Neuronal stem cell (in vitro differentiated cells): ENCODE results near the gene LMF1.
"Not testable (repeated sequence)": the region's sequence is repeated elsewhere in the genome, so short reads cannot be mapped to it uniquely, and the experiment has no call there.

Experiments
- DNase-seq: peaks from one replicate; pipeline ENCODE4 v3.0.0-alpha.2; 2013; ENCODE audit warnings: low spot score
- H2AFZ ChIP-seq: one replicate; pipeline ENCODE4 v1.6.1; 2013; ENCODE audit warnings: mild to moderate bottlenecking, low read length, inconsistent platforms
- H2AK5ac ChIP-seq: 2 replicates; pipeline ENCODE4 v1.6.1; 2013; ENCODE audit warnings: low read depth, mild to moderate bottlenecking, inconsistent platforms, low read length, moderate library complexity, mixed read lengths
- H2BK120ac ChIP-seq: 2 replicates; pipeline ENCODE4 v1.6.1; 2013; ENCODE audit warnings: low read depth, mild to moderate bottlenecking, inconsistent platforms, low read length, moderate library complexity, mixed read lengths
- H2BK12ac ChIP-seq: one replicate; pipeline ENCODE4 v1.6.1; 2013; ENCODE audit warnings: low read length, inconsistent platforms
- H2BK15ac ChIP-seq: 2 replicates; pipeline ENCODE4 v1.6.1; 2013; ENCODE audit warnings: mild to moderate bottlenecking, low read length, inconsistent platforms, mixed read lengths
- H2BK5ac ChIP-seq: one replicate; pipeline ENCODE4 v1.6.1; 2013; ENCODE audit warnings: inconsistent platforms, mild to moderate bottlenecking, low read length, moderate library complexity
- H3K14ac ChIP-seq: one replicate; pipeline ENCODE4 v1.6.1; 2013; ENCODE audit warnings: low read length, inconsistent platforms
- H3K18ac ChIP-seq: 2 replicates; pipeline ENCODE4 v1.6.1; 2013; ENCODE audit warnings: low read length, inconsistent platforms
- H3K23ac ChIP-seq: 2 replicates; pipeline ENCODE4 v1.6.1; 2013; ENCODE audit warnings: low read depth, mild to moderate bottlenecking, mixed read lengths, low read length, inconsistent platforms; ENCODE audit not compliant: poor library complexity
- H3K27ac ChIP-seq: replicated peaks from 3 replicates; pipeline ENCODE4 v1.5.1; 2013; ENCODE audit warnings: low read length, inconsistent platforms
- H3K27me3 ChIP-seq, 3 experiments: 2 replicates each; pipeline ENCODE4 v1.6.1; 2013; ENCODE audit warnings: low read length in 3 of 3, mild to moderate bottlenecking in 2 of 3, inconsistent platforms in 1 of 3, low read depth in 1 of 3, mixed read lengths in 1 of 3, moderate library complexity in 1 of 3; ENCODE audit not compliant: control insufficient read depth in 3 of 3, insufficient read depth in 3 of 3
- H3K36me3 ChIP-seq, 2 donors: replicated peaks in 1 of 2; 2 replicates each; pipeline ENCODE4 v1.6.1; 2013; ENCODE audit warnings: low read length in 2 of 2; ENCODE audit not compliant: control insufficient read depth in 2 of 2, insufficient read depth in 2 of 2
- H3K4ac ChIP-seq: 2 replicates; pipeline ENCODE4 v1.6.1; 2013; ENCODE audit warnings: inconsistent platforms, mild to moderate bottlenecking, low read length, moderate library complexity
- H3K4me1 ChIP-seq, 2 donors: 1 replicate in 1 of 2; 2 replicates in 1 of 2; pipeline ENCODE4 v1.6.1; 2013; ENCODE audit warnings: low read length in 2 of 2, low read depth in 1 of 2; ENCODE audit not compliant: control insufficient read depth in 2 of 2, insufficient read depth in 1 of 2
- H3K4me2 ChIP-seq: one replicate; pipeline ENCODE4 v1.6.1; 2013; ENCODE audit warnings: mild to moderate bottlenecking, low read length, inconsistent platforms; ENCODE audit not compliant: insufficient read depth, poor library complexity, severe bottlenecking
- H3K4me3 ChIP-seq, 2 donors: 2 replicates each; pipeline ENCODE4 v1.5.1; 2013; ENCODE audit warnings: low read length in 2 of 2, mild to moderate bottlenecking in 2 of 2, inconsistent platforms in 1 of 2, moderate library complexity in 1 of 2
- H3K79me1 ChIP-seq: one replicate; pipeline ENCODE4 v1.6.1; 2013; ENCODE audit warnings: low read depth, mild to moderate bottlenecking, inconsistent platforms, low read length, moderate library complexity
- H3K9ac ChIP-seq: one replicate; pipeline ENCODE4 v1.6.1; 2013; ENCODE audit warnings: mild to moderate bottlenecking, low read depth, low read length, inconsistent platforms; ENCODE audit not compliant: poor library complexity
- H3K9me3 ChIP-seq, 2 donors: replicated peaks in 1 of 2; 2 replicates each; pipeline versions ENCODE3 to v1.6.1; 2013; ENCODE audit warnings: low read length in 2 of 2, mild to moderate bottlenecking in 2 of 2, inconsistent platforms in 1 of 2, low read depth in 1 of 2, mixed read lengths in 1 of 2, moderate library complexity in 1 of 2; ENCODE audit not compliant: control insufficient read depth in 2 of 2, insufficient read depth in 1 of 2
- H4K8ac ChIP-seq: one replicate; pipeline ENCODE4 v1.6.1; 2013; ENCODE audit warnings: low read depth, mild to moderate bottlenecking, inconsistent platforms, low read length, moderate library complexity
- H4K91ac ChIP-seq: one replicate; pipeline ENCODE4 v1.6.1; 2013; ENCODE audit warnings: low read length, low read depth, mild to moderate bottlenecking, inconsistent platforms; ENCODE audit not compliant: poor library complexity
- WGBS, 2 donors: extraction: QIAGEN DNeasy Blood & Tissue Kit; methylation state at CpG; one replicate each; pipeline ENCODE4 v1.1.7; 2013; ENCODE audit warnings: missing lambda C conversion rate in 2 of 2, mixed read lengths in 1 of 2; ENCODE audit not compliant: insufficient read length in 2 of 2, insufficient replicate concordance in 1 of 2; ENCODE audit errors: extremely low coverage in 2 of 2; 5-methylcytosine and 5-hydroxymethylcytosine counted together

Gene LMF1

GRCh38 chr16:822174-822908 lies 148.4 kb downstream of the LMF1 start:
- Histone ChIP-seq H4K91ac (no peak overlapping the region), H2BK12ac (no peak overlapping the region), H2BK5ac (no peak overlapping the region), H3K36me3 (no peaks in the 10 kb centered on the region), H2AFZ (no peak overlapping the region), H3K9me3 (peaks cover 8 to 15% of the 10 kb centered on the region in 2 donors), H3K79me1 (peaks cover 2% of the 10 kb centered on the region), H3K27ac (no peak overlapping the region), H3K4ac (peak overlapping the region; percentile 55), H3K4me2 (no peak overlapping the region), H3K27me3 (peaks cover 0 to 25% (median 0%) of the 10 kb centered on the region in 3 experiments), H3K23ac (peak overlapping the region; percentile 56), H4K8ac (peak overlapping the region; percentile 68), H3K18ac (peak overlapping the region; percentile 67), H3K4me1 (peaks cover 3% of the 10 kb centered on the region in 2 donors), H3K9ac (no peak overlapping the region), H2BK120ac (no peak overlapping the region), H3K14ac (peak overlapping the region; percentile 84), H3K4me3 (no peak overlapping the region), H2AK5ac (peak overlapping the region; percentile 24), H2BK15ac (peak overlapping the region; percentile 62)
- WGBS, 2 donors: no CpG with 5 or more reads among the region's 21 CpGs
- no peak for DNase-seq

DNA sequence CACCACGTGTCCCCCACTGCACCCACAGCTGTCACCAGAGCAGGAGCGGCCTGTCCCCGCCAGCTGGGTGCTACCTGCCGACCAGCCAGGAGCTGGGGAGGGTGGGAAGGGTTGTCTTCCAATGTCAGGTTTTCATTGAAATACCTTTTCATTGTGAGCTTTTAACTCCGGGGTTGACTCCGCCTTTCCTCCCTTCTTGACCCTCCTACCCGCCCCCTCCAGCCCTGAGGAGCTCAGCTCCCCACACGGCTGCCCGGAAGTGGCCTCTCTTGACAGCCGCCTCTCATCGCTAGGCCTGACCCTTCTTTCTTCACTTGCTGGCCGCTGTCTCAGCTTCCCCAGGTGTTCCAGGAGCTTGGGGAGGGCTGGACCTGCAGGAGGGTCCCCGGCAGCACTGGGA lies 149.0 kb downstream of the LMF1 start:
- peaks cover 0 to 20% (median 0%) of the 10 kb centered on the region in 3 experiments for H3K27me3 ChIP-seq
- peak overlapping the region; percentile 26 for H3K14ac ChIP-seq
- H3K23ac ChIP-seq: peak overlapping the region; percentile 56
- no peak overlapping the region for H3K4me2 ChIP-seq
- H3K36me3 ChIP-seq: no peaks in the 10 kb centered on the region
- no peak overlapping the region for H2BK120ac ChIP-seq
- no peak overlapping the region for H4K8ac ChIP-seq
- peaks cover 6 to 15% of the 10 kb centered on the region in 2 donors for H3K9me3 ChIP-seq
- no peak overlapping the region for H2BK15ac ChIP-seq
- H3K4me1 ChIP-seq: peaks cover 3% of the 10 kb centered on the region in 2 donors
- H3K4ac ChIP-seq: no peak overlapping the region
- H3K9ac ChIP-seq: no peak overlapping the region
- no peak overlapping the region for H3K4me3 ChIP-seq
- H2AFZ ChIP-seq: no peak overlapping the region
- H2AK5ac ChIP-seq: no peak overlapping the region
- peak overlapping the region; percentile 23 for H3K18ac ChIP-seq
- H4K91ac ChIP-seq: no peak overlapping the region
- DNase-seq: no peak
- no peak overlapping the region for H2BK12ac ChIP-seq
- H3K27ac ChIP-seq: no peak overlapping the region
- WGBS, 2 donors: no CpG with 5 or more reads among the region's 13 CpGs
- peaks cover 3% of the 10 kb centered on the region for H3K79me1 ChIP-seq
- H2BK5ac ChIP-seq: no peak overlapping the region

- Histone ChIP-seq H3K9me3 (peaks cover 6 to 15% of the 10 kb centered on the region in 2 donors), H3K4me1 (peaks cover 3% of the 10 kb centered on the region in 2 donors), H3K79me1 (peaks cover 3% of the 10 kb centered on the region), H3K4me2 (peak overlapping the region; percentile 19), H3K36me3 (no peaks in the 10 kb centered on the region), H2AK5ac (no peak overlapping the region), H4K91ac (no peak overlapping the region), H3K23ac (no peak overlapping the region), H2BK120ac (no peak overlapping the region), H2BK12ac (no peak overlapping the region), H3K9ac (peak overlapping the region; percentile 63), H3K27ac (peak overlapping the region; percentile 63), H2BK15ac (peak overlapping the region; percentile 30), H3K18ac (peak overlapping the region; percentile 74), H3K27me3 (peaks cover 0 to 19% (median 0%) of the 10 kb centered on the region in 3 experiments), H3K4me3 (no peak overlapping the region), H3K14ac (no peak overlapping the region), H4K8ac (no peak overlapping the region), H2AFZ (no peak overlapping the region), H3K4ac (no peak overlapping the region), H2BK5ac (no peak overlapping the region)
- DNase-seq: peak; percentile 68
- WGBS, 2 donors: no CpG with 5 or more reads among the region's 12 CpGs
These were observed 150.0 kb downstream of the LMF1 start for GRCh38 chr16:820748-821147.

DNA sequence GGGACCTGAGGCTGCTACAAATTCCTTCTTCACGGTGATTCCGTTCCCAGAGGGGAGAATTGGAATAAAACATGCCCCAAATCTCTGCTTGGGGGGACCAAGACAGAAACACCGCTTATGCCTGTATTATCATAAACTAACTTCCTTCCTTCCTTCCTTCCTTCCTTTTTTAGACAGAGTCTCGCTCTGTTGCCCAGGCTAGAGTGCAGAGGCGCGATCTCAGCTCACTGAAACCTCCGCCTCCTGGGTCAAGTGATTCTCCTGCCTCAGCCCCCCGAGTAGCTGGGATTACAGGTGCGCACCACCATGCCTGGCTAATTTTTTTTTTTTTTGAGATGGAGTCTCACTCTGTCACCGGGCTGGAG lies 150.8 kb downstream of the LMF1 start:
- not testable (repeated sequence) for H3K4ac ChIP-seq, H3K4me1 ChIP-seq, H3K4me3 ChIP-seq, H3K36me3 ChIP-seq, H2AK5ac ChIP-seq, H3K23ac ChIP-seq, H3K4me2 ChIP-seq, H2AFZ ChIP-seq, H2BK12ac ChIP-seq, H3K9ac ChIP-seq, H3K79me1 ChIP-seq, H2BK5ac ChIP-seq, H3K18ac ChIP-seq, H4K91ac ChIP-seq, DNase-seq, H2BK120ac ChIP-seq, H3K27ac ChIP-seq, H2BK15ac ChIP-seq, H3K14ac ChIP-seq, H4K8ac ChIP-seq
- Histone ChIP-seq H3K9me3 (peaks cover 6 to 15% of the 10 kb centered on the region in 2 donors), H3K27me3 (peaks cover 0 to 14% (median 0%) of the 10 kb centered on the region in 3 experiments)
- WGBS, 2 donors: no CpG with 5 or more reads among the region's 10 CpGs
